CD1c-positive myeloid dendritic cell (primary cell): ENCODE data around the gene GASK1B.

Experiments
- DNase-seq: peaks from one replicate; pipeline ENCODE4 v3.0.0-alpha.2; 2016; ENCODE audit errors: extremely low spot score

The GASK1B gene

GRCh38 chr4:158146736-158147135, 26.1 kb downstream of the GASK1B start:
- no peak for DNase-seq

DNA sequence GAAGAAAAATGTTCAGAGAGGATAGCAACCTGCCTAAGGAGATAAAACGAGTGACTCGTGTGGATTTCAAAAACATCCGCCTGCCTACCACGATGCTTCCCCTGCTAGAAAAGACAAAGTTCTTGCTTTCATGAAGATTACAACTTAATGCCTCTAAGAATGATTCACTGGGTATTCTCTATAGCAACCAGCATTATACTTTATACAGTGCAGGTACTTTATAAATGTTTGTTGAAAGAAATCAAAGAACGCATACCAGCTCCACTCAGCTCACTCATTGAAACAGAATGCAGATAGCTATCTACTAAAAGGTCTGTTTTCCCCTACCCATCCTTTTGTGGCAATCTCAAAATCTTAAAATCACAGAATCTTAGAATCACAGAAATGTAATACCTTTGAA, 33.7 kb downstream of the GASK1B start:
- no peak for DNase-seq

GRCh38 chr4:158134222-158134621, 38.6 kb downstream of the GASK1B start:
- DNase-seq = no peak

- no peak for DNase-seq
Observed at GRCh38 chr4:158133551-158133950, 39.3 kb downstream of the GASK1B start.

GRCh38 chr4:158131027-158131426, 41.8 kb downstream of the GASK1B start:
- DNase-seq = no peak

DNA sequence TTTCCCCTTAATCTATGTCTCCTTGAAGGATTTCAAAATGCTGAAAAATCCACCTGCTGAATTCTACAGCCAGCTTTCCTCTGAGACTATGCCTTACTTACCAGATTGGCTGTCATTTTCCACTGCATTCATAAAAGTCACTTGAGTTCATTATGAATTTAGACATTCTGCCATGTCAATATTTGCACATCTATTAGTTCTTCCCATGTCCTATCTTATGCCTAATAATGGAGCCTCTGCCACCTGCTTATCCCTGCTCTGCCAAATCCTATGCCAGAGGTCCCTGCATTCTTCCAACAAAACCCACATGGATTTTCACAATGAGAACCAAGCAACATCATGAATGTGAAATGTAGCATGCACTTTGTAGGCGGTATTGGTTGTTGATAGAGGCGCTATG, 42.6 kb downstream of the GASK1B start:
- no peak for DNase-seq

- no peak for DNase-seq
Observed at GRCh38 chr4:158129694-158130093, 43.1 kb downstream of the GASK1B start.

DNA sequence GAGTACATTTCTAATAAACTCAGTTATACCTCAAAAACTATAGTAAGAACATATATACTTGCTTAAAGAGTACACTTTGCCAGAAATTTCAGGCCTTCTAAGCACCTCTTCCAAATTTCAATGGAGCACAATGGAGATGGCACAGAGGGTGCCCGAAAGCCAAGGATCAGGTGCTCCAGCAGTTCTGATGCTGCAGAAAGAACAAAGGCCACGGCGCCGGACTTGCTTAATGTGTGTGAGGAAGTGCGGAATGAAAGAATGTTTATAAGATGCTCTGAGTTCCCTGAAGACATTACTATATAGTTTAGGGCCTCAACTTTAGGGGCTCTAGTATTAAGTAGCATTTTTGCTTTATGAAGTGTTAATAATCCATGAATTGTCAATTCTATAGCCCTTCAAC, 44.3 kb downstream of the GASK1B start:
- DNase-seq = no peak

GRCh38 chr4:158125310-158125709, 47.5 kb downstream of the GASK1B start:
- no peak for DNase-seq
